Loucy (cell line): ENCODE measurements around the gene KCNT2.

Experiments used
- CTCF ChIP-seq: fragments of 200-600 bp; sonication (generic); conservative IDR thresholded peaks from 2 replicates; pipeline ENCODE4 v1.5.1; 2014; ENCODE audit warnings: mild to moderate bottlenecking, antibody characterized with exemption, low read length
- EZH2phosphoT487 ChIP-seq: fragments of 200-600 bp; IDR thresholded peaks from 2 replicates; pipeline ENCODE4 v1.6.1; 2018; ENCODE audit warnings: antibody characterized with exemption, mild to moderate bottlenecking, moderate library complexity, borderline replicate concordance

DNA sequence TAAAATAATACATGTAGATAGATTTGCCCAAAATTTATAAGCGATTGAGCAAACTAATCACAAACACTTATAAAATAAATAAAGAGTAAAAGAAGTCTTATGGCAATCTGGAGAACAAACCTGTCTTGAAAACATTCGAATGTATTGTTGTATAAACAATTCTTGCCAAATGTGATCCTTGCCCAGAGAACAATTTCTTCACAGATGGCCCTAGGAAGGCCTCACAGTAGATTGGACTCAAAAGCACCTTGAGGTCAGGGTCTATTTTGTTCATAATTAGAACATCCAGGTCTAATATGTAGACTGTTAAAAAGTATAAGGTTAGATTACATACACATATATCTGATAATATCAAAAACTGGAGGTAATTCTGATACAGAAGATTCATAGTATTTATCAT lies 202.4 kb downstream of the KCNT2 start:
- no peak for TF ChIP-seq CTCF
- TF ChIP-seq EZH2phosphoT487, result no peak
